Psoas muscle (tissue), 8 donors: ENCODE data around the gene SOWAHB. TPM values are rescaled to one million over a fixed set of nuclear protein-coding genes. Genes with fewer than 3 reads are reported as not detected.

Experiments
- ATAC-seq, 4 donors: fragments of 200-7000 bp; cut with Tn5 transposase; one replicate each; pipeline ENCODE4 v1.9.1; 2020; ENCODE audit warnings: moderate library complexity in 3 of 4, mild to moderate bottlenecking in 2 of 4
- DNase-seq, 2 donors: peaks; one replicate each; pipeline ENCODE4 v3.0.0-alpha.2; 2020
- H3K27ac ChIP-seq: fragments of 200-600 bp; one replicate; pipeline ENCODE4 v1.8.0; 2022
- H3K27me3 ChIP-seq, 3 donors: fragments of 200-600 bp in 1 of 3; one replicate each; pipeline versions ENCODE4 v1.6.1 to v1.8.0; 2013 to 2022; ENCODE audit warnings: low read length in 2 of 3, mild to moderate bottlenecking in 2 of 3, moderate library complexity in 1 of 3; ENCODE audit not compliant: insufficient read depth in 3 of 3
- H3K36me3 ChIP-seq, 2 donors: fragments of 200-600 bp in 1 of 2; one replicate each; pipeline versions ENCODE4 v1.6.1 to v1.8.0; 2013 to 2022; ENCODE audit warnings: low read depth in 1 of 2, mild to moderate bottlenecking in 1 of 2, moderate library complexity in 1 of 2; ENCODE audit not compliant: insufficient read depth in 1 of 2
- H3K4me1 ChIP-seq: fragments of 200-600 bp; one replicate; pipeline ENCODE4 v1.8.0; 2022
- H3K4me3 ChIP-seq: fragments of 200-600 bp; one replicate; pipeline ENCODE4 v1.8.0; 2022; ENCODE audit warnings: mild to moderate bottlenecking
- H3K9me3 ChIP-seq: fragments of 200-600 bp; one replicate; pipeline ENCODE4 v1.8.0; 2022
- WGBS, 3 donors: extraction: QIAGEN DNeasy Blood & Tissue Kit; methylation state at CpG; one replicate each; pipeline versions ENCODE4 v1.1.6 to v1.1.7; 2013; 5-methylcytosine and 5-hydroxymethylcytosine counted together
- intact Hi-C, 2 donors: fragments of 100-400 bp; cut with DNase I; formaldehyde crosslinking; loops; one replicate each; pipeline versions ENCODE4 v1.11.0 to v1.14.2; 2022
- polyA plus RNA-seq, 3 donors: library from polyadenylated mRNA; stranded (reverse); fragments of 200-250 nt; gene quantifications; one replicate each; pipeline ENCODE4 v1.2.3, GENCODE V29; 2013
- total RNA-seq, 4 donors: library from RNA; stranded (reverse); fragmentation: NEBNext Ultra II Directional in 2 of 4; extraction: Animal tissue kit (Norgen Biotek cat#: 25700) in 2 of 4; gene quantifications; one replicate each; pipeline versions ENCODE4 v1.2.1 to v1.2.4, GENCODE V29; 2021 to 2023
- TF ChIP-seq, protein P1 (sequence below): fragments of 200-600 bp; IDR thresholded peaks from one replicate; pipeline ENCODE4 v1.8.0; 2022; ENCODE audit warnings: antibody characterized with exemption
- donor health status: healthy with polysubstance abuse.
- donor health status: DM: no; HTN: no; CAD: no; lungs with moderate emphysema.
- donor health status: Bipolar disorder and iron deficiency.
- donor health status: healthy.
- donor health status: DM: yes; HTN: yes; CAD: no.
- donor health status: DM: no; HTN: no; CAD: no.
- donor health status: DM: no; HTN: no; CAD: no.
- donor health status: DM: yes; HTN: yes; CAD: no.

The SOWAHB gene
- total and polyA plus RNA-seq, 7 donors, result 0.03 to 0.09 TPM; not detected in 5

DNA sequence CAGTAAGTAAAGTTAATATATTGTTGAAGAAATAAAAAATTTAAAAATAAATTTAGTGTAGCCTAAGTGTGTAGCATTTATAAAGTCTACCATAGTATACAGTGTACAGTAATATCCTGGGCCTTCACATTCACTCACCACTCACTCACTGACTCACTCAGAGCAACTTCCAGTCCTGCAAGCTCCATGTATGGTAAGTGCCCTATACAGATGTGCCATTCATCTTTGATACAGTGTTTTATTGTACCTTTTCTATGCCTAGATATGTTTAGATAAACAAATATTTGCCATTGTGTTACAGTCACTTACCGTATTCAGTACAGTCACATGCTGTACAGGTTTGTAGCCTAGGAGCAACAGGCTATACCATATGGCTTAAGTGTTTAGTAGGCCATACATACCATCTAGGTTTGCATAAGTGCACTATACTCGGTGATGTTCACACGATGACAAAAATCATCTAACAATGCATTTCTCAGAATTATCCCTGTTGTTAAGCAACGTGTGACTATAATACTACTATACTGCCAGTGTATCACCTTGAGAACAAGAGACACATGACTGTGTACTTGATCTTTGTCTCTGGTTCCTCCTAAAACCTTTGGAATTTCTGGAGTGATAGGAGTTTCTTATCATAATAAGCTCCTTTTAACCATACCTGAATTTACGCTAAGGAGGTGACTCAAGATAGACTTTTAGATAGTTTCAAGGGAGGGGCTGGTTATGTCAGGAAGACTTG, 25.8 kb upstream of the SOWAHB start:
- Histone ChIP-seq H3K27ac (no peak overlapping the region), H3K4me1 (no peaks in the 10 kb centered on the region), H3K9me3 (no peaks in the 10 kb centered on the region), H3K27me3 (no peaks in the 10 kb centered on the region), H3K36me3 (no peaks in the 10 kb centered on the region), H3K4me3 (no peak overlapping the region)
- WGBS, 3 donors, result 87 to 97% (median 94%) methylated on average over 5 of the region's 5 CpGs
- TF ChIP-seq, protein P1, sequence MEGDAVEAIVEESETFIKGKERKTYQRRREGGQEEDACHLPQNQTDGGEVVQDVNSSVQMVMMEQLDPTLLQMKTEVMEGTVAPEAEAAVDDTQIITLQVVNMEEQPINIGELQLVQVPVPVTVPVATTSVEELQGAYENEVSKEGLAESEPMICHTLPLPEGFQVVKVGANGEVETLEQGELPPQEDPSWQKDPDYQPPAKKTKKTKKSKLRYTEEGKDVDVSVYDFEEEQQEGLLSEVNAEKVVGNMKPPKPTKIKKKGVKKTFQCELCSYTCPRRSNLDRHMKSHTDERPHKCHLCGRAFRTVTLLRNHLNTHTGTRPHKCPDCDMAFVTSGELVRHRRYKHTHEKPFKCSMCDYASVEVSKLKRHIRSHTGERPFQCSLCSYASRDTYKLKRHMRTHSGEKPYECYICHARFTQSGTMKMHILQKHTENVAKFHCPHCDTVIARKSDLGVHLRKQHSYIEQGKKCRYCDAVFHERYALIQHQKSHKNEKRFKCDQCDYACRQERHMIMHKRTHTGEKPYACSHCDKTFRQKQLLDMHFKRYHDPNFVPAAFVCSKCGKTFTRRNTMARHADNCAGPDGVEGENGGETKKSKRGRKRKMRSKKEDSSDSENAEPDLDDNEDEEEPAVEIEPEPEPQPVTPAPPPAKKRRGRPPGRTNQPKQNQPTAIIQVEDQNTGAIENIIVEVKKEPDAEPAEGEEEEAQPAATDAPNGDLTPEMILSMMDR, result no peak
- ATAC-seq, result no peak
- intact Hi-C loops, result no loop called here
- no peak for DNase-seq

- TF ChIP-seq, protein P1, result no peak
- no peaks in the 10 kb centered on the region for H3K4me1 ChIP-seq
- ATAC-seq, result no peak
These were observed 22.8 kb upstream of the SOWAHB start for GRCh38 chr4:76920715-76921114.

GRCh38 chr4:76909711-76910110, 11.8 kb upstream of the SOWAHB start:
- ATAC-seq (no peak), DNase-seq (no peak)
- Histone ChIP-seq H3K27me3 (no peaks in the 10 kb centered on the region), H3K4me3 (no peak overlapping the region), H3K27ac (no peak overlapping the region), H3K36me3 (no peaks in the 10 kb centered on the region), H3K9me3 (peaks cover 3% of the 10 kb centered on the region), H3K4me1 (no peaks in the 10 kb centered on the region)
- TF ChIP-seq, protein P1, result no peak
- 97 to 100% (median 100%) methylated on average over 1 of the region's 1 CpG for WGBS, 3 donors
- intact Hi-C loops, result no loop called here

More at GRCh38 chr4:76920715-76921114, 22.8 kb upstream of the SOWAHB start:
- H3K36me3 ChIP-seq, result no peaks in the 10 kb centered on the region
- intact Hi-C loops, result no loop called here
- H3K27ac ChIP-seq, result no peak overlapping the region
- no peak overlapping the region for H3K4me3 ChIP-seq
- H3K9me3 ChIP-seq, result no peaks in the 10 kb centered on the region
- no peaks in the 10 kb centered on the region for H3K27me3 ChIP-seq
- DNase-seq, result no peak

GRCh38 chr4:76905521-76905920, 7.6 kb upstream of the SOWAHB start:
- Histone ChIP-seq H3K27me3 (no peaks in the 10 kb centered on the region), H3K4me3 (no peak overlapping the region), H3K9me3 (peaks cover 3% of the 10 kb centered on the region), H3K27ac (no peak overlapping the region), H3K4me1 (no peaks in the 10 kb centered on the region), H3K36me3 (no peaks in the 10 kb centered on the region)
- ATAC-seq (no peak), DNase-seq (no peak)
- TF ChIP-seq, protein P1, result no peak
- intact Hi-C loops, result no loop called here
- 62 to 74% (median 73%) methylated on average over 1 of the region's 1 CpG for WGBS, 3 donors
